RWPE2 (cell line): ENCODE results near the gene MYH14.

Source experiments
- ATAC-seq: fragments of 200-7000 bp; cut with Tn5 transposase; 3 replicates; pipeline ENCODE4 v1.9.1; 2021; ENCODE audit warnings: low read depth
- DNase-seq: peaks from one replicate; pipeline ENCODE4 v3.0.0-alpha.2; 2020; ENCODE audit warnings: low spot score
- H3K27ac ChIP-seq: fragments of 450-650 bp; 2 replicates; pipeline ENCODE4 v1.5.1; 2017; ENCODE audit warnings: mild to moderate bottlenecking; ENCODE audit not compliant: poor library complexity, severe bottlenecking
- H3K27me3 ChIP-seq: fragments of 250-450 bp; sonication (Bioruptor Pico); 2 replicates; pipeline ENCODE4 v1.5.1; 2021; ENCODE audit warnings: mild to moderate bottlenecking, moderate library complexity; ENCODE audit not compliant: insufficient read depth, poor library complexity, severe bottlenecking
- H3K36me3 ChIP-seq: fragments of 250-450 bp; sonication (Bioruptor Pico); 2 replicates; pipeline ENCODE4 v1.5.1; 2020; ENCODE audit warnings: low read depth, mild to moderate bottlenecking, moderate library complexity
- H3K4me1 ChIP-seq: fragments of 250-450 bp; sonication (Bioruptor Pico); 2 replicates; pipeline ENCODE4 v1.5.1; 2021; ENCODE audit warnings: mild to moderate bottlenecking, moderate library complexity; ENCODE audit not compliant: insufficient read depth, poor library complexity, severe bottlenecking
- H3K4me3 ChIP-seq: fragments of 250-450 bp; sonication (Bioruptor Pico); 2 replicates; pipeline ENCODE4 v1.5.1; 2021; ENCODE audit warnings: mild to moderate bottlenecking, moderate library complexity; ENCODE audit not compliant: severe bottlenecking
- H3K9me3 ChIP-seq: fragments of 250-450 bp; sonication (Bioruptor Pico); 2 replicates; pipeline ENCODE4 v1.5.1; 2021; ENCODE audit warnings: mild to moderate bottlenecking, moderate library complexity; ENCODE audit not compliant: severe bottlenecking
- TF ChIP-seq, protein P1 (sequence below): fragments of 450-650 bp; IDR thresholded peaks from one replicate; pipeline ENCODE4 v1.5.1; 2017; ENCODE audit warnings: mild to moderate bottlenecking, moderate library complexity; ENCODE audit not compliant: poor library complexity, severe bottlenecking

MYH14 gene

DNA sequence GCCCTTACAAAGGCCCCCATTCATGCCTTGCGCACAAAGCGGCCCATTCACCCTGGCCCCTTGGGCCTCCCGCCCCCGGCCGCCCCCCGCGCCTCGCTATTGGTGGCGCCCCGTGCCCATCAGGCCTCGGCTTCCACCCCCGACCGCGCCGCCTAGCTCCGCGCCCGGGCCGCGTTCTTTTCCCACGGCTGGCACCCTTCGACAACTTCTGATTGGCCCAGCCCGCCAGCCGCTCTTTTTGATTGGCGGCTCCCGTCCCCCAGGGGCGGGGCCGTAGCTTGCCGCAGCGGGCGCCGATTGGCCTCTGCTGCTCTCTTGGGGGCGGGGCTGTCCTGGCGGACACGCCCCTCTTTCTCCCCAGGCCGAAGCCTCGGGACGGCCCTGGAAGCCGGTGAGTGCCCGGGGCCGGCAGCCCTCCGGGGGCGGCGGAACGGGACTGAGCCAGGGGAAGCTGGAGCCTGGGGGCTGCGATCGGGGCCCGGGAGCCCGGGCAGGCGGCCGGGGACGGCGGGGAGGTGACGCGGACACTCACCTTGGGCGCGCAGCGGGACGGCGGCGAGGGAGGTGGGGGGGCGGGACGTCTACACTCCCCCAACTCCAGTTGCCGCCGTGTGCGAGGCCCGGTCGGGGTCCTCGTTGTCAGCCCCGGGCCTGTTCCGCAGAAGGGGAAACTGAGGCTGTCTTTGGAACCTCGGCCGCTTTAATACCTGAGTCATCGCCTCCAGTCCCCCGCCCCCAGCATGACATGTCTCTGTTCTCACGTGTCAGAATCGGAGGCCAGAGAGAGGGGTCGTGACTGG, at the start of gene MYH14:
TSS of gene MYH14 (plus strand) at position 342 of the 800 bp plus-strand sequence. CDS start 6,744 bp downstream, outside the sequence.
- peak within 1 kb of the TSS; percentile 33 for H3K4me3 ChIP-seq
- peaks cover 21% of the 10 kb centered on the region for H3K27me3 ChIP-seq
- no peak within 1 kb of the TSS for H3K27ac ChIP-seq
- no peaks in the 10 kb centered on the region for H3K9me3 ChIP-seq
- peak; percentile 87 for ATAC-seq
- no peaks in the 10 kb centered on the region for H3K36me3 ChIP-seq
- no peak for DNase-seq
- H3K4me1 ChIP-seq, result no peaks in the 10 kb centered on the region
- TF ChIP-seq, protein P1, sequence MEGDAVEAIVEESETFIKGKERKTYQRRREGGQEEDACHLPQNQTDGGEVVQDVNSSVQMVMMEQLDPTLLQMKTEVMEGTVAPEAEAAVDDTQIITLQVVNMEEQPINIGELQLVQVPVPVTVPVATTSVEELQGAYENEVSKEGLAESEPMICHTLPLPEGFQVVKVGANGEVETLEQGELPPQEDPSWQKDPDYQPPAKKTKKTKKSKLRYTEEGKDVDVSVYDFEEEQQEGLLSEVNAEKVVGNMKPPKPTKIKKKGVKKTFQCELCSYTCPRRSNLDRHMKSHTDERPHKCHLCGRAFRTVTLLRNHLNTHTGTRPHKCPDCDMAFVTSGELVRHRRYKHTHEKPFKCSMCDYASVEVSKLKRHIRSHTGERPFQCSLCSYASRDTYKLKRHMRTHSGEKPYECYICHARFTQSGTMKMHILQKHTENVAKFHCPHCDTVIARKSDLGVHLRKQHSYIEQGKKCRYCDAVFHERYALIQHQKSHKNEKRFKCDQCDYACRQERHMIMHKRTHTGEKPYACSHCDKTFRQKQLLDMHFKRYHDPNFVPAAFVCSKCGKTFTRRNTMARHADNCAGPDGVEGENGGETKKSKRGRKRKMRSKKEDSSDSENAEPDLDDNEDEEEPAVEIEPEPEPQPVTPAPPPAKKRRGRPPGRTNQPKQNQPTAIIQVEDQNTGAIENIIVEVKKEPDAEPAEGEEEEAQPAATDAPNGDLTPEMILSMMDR, result no peak

DNA sequence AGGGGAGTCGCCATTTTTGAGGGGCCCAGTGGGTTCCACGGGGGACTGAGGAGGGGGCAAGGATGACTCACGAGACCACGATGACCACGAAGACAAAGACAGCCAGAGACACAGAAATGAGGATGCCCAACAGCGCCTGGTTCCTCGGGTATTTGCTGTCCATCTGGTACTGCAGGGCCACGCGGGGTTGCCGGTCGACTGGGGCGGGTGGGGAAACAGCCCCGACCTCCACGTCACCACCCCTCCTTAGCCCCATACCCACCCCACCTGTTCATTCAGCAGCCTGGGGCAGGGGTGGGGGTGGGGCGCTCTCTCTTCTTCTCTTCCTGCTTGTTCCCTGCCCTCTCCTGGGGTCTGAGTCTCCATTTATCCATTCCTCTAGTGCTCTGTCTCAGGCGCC, 48.9 kb upstream of the MYH14 start:
- no peaks in the 10 kb centered on the region for H3K9me3 ChIP-seq
- TF ChIP-seq, protein P1, result no peak
- no peak overlapping the region for H3K27ac ChIP-seq
- no peaks in the 10 kb centered on the region for H3K36me3 ChIP-seq
- H3K27me3 ChIP-seq, result no peaks in the 10 kb centered on the region
- no peak for ATAC-seq
- no peak overlapping the region for H3K4me3 ChIP-seq
- DNase-seq, result no peak
- no peaks in the 10 kb centered on the region for H3K4me1 ChIP-seq

DNA sequence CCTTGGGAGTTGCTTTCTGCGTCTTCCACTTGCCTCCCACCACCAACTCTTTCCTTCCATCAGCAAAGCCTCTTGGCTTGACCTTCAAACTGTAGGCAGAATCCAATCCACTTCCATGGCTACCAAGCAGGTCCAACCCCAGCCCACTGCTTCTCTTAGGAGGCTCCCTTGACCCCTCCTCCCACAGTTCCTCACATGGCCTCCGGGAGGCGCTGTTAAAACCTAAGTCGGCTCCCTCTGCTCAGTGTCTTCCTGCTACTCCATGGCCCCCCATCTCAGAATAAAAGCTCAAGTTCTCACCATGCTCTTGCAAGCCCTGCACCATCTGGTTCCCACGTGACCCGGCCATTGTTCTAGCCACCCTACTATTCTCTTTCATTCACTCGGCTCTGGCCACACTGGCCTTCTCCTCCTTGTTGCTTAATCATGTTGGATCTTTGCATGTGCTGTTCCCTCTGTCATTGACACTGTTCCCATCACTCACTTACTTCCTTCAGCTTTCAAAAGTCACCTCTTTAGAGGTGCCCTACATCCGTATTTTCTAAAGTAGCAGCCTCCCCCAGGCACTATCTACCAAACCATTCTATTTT, 47.8 kb upstream of the MYH14 start:
- DNase-seq, result no peak
- H3K9me3 ChIP-seq, result no peaks in the 10 kb centered on the region
- H3K36me3 ChIP-seq, result no peaks in the 10 kb centered on the region
- H3K4me3 ChIP-seq, result no peak overlapping the region
- H3K27ac ChIP-seq, result no peak overlapping the region
- no peaks in the 10 kb centered on the region for H3K4me1 ChIP-seq
- H3K27me3 ChIP-seq, result no peaks in the 10 kb centered on the region
- no peak for ATAC-seq
- TF ChIP-seq, protein P1, result no peak

DNA sequence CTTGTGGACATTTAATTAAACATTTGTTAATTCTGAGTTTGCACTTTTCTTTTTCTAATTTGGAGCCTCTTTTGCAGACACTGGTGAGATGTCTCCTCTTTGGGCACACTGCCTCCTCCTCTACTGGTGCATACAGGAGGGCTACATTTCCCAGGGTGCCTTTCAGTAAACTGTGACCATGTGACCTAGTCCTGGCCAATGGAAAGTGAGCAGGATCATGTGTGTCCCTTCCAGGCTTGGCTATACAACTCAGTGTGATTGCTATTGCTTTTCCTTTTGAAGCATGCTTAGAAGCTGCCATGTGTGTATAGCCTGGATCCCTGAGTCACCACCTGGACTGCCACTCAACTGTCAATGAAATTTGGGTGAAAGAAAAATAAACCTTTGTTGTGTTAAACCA, 44.8 kb upstream of the MYH14 start:
- ATAC-seq (no peak), DNase-seq (no peak)
- H3K4me3 ChIP-seq, result no peak overlapping the region
- no peaks in the 10 kb centered on the region for H3K36me3 ChIP-seq
- H3K4me1 ChIP-seq, result no peaks in the 10 kb centered on the region
- H3K9me3 ChIP-seq, result no peaks in the 10 kb centered on the region
- TF ChIP-seq, protein P1, result no peak
- H3K27me3 ChIP-seq, result no peaks in the 10 kb centered on the region
- H3K27ac ChIP-seq, result no peak overlapping the region

DNA sequence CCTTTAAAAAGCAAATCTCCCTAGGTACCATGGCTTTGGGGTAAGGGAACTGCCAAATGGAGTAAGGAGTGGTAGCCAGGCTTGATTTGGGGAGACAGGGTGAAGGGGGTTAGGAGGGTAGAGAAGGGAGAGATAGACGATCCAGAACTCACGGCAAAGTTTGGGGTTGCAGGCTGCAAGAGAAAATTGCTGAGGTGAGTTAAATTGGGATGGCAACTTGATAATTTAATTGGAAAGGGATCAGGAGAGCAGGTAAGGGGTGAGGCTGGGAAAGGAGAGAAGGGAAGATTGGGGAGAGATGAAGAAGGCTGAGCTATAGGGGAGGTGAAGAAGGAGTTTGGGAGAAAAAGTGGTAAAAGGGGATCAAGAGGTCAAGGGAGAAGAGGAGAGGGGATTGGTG, 44.3 kb upstream of the MYH14 start:
- DNase-seq (no peak), ATAC-seq (no peak)
- no peaks in the 10 kb centered on the region for H3K4me1 ChIP-seq
- no peaks in the 10 kb centered on the region for H3K27me3 ChIP-seq
- TF ChIP-seq, protein P1, result no peak
- no peaks in the 10 kb centered on the region for H3K36me3 ChIP-seq
- no peak overlapping the region for H3K4me3 ChIP-seq
- H3K27ac ChIP-seq, result no peak overlapping the region
- no peaks in the 10 kb centered on the region for H3K9me3 ChIP-seq
